Cardiac muscle cell (in vitro differentiated cells and primary cell): ENCODE data around the gene AQP9. TPM values are rescaled to one million over a fixed set of nuclear protein-coding genes. Genes with fewer than 3 reads are reported as not detected.

Source experiments
- DNase-seq, 2 donors: peaks; one replicate each; pipeline versions ENCODE4 v3.0.0 to v3.0.0-alpha.2; 2010 to 2017; ENCODE audit warnings: low read depth in 1 of 2, low spot score in 1 of 2
- H3K27ac ChIP-seq: fragments of 200-600 bp; sonication (generic); 2 replicates; pipeline ENCODE4 v1.5.1; 2016
- H3K27me3 ChIP-seq: fragments of 200-600 bp; sonication (generic); 2 replicates; pipeline ENCODE4 v1.6.0; 2016; ENCODE audit warnings: control low read depth
- H3K36me3 ChIP-seq: fragments of 200-600 bp; sonication (generic); 2 replicates; pipeline ENCODE4 v1.5.1; 2016; ENCODE audit warnings: control low read depth
- H3K4me1 ChIP-seq: fragments of 200-600 bp; sonication (generic); 2 replicates; pipeline ENCODE4 v1.8.1; 2017; ENCODE audit warnings: low read depth, mild to moderate bottlenecking, mixed run types
- H3K4me3 ChIP-seq: fragments of 200-600 bp; sonication (generic); 2 replicates; pipeline ENCODE4 v1.5.1; 2016; ENCODE audit warnings: mild to moderate bottlenecking
- H3K9me3 ChIP-seq: fragments of 200-600 bp; sonication (generic); 2 replicates; pipeline ENCODE4 v1.5.1; 2017; ENCODE audit warnings: low read depth, mild to moderate bottlenecking, control low read depth
- polyA plus RNA-seq: library from polyadenylated mRNA; unstranded; fragments of >200 nt; fragmentation: Nextera tagmentation; extraction: Ambion mirVana; gene quantifications from 2 replicates; pipeline ENCODE4 v1.2.1, GENCODE V29; 2016
- total RNA-seq: library from RNA; depleted of rRNA; stranded (reverse); fragments of >200 nt; gene quantifications from 2 replicates; pipeline ENCODE4 v1.2.3, GENCODE V29; 2016
- TF ChIP-seq, protein P1 (sequence below): IDR thresholded peaks from 2 replicates; pipeline ENCODE4 v1.5.1; 2012; ENCODE audit warnings: low read depth, mild to moderate bottlenecking, low read length

The AQP9 gene
- total and polyA plus RNA-seq, 2 experiments from 2014 or later = not detected

GRCh38 chr15:58146749-58147148 lies 8.6 kb downstream of the AQP9 start:
- TF ChIP-seq, protein P1, sequence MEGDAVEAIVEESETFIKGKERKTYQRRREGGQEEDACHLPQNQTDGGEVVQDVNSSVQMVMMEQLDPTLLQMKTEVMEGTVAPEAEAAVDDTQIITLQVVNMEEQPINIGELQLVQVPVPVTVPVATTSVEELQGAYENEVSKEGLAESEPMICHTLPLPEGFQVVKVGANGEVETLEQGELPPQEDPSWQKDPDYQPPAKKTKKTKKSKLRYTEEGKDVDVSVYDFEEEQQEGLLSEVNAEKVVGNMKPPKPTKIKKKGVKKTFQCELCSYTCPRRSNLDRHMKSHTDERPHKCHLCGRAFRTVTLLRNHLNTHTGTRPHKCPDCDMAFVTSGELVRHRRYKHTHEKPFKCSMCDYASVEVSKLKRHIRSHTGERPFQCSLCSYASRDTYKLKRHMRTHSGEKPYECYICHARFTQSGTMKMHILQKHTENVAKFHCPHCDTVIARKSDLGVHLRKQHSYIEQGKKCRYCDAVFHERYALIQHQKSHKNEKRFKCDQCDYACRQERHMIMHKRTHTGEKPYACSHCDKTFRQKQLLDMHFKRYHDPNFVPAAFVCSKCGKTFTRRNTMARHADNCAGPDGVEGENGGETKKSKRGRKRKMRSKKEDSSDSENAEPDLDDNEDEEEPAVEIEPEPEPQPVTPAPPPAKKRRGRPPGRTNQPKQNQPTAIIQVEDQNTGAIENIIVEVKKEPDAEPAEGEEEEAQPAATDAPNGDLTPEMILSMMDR = no peak
- no peak overlapping the region for H3K4me3 ChIP-seq
- H3K36me3 ChIP-seq = no peaks in the 10 kb centered on the region
- no peak overlapping the region for H3K27ac ChIP-seq
- no peaks in the 10 kb centered on the region for H3K4me1 ChIP-seq
- DNase-seq = peak in 1 of 2 donors; percentile 19
- H3K27me3 ChIP-seq = no peaks in the 10 kb centered on the region
- H3K9me3 ChIP-seq = no peaks in the 10 kb centered on the region

DNA sequence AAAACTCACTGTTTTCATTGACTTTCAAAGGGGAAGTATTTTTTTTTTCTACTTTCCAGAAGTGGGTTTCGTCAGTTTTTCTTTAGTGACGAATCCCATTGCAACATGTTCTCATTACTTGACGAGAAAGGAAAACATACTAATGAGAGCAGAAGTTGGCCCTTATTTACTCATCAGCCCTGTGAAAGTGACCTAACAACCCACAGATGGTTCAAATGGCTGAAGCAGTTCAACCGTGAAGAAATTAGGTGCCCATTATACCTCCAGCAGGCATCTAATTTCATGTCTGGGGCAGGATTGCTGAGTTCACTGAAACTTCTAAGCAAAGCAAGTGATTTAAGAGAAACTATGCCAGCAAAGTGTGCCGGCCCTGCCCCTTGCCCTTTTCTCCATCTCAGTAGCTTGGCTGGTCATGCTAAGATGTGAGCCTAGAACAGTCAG lies 9.0 kb downstream of the AQP9 start:
- Histone ChIP-seq H3K27me3 (no peaks in the 10 kb centered on the region), H3K36me3 (no peaks in the 10 kb centered on the region), H3K4me3 (no peak overlapping the region), H3K9me3 (no peaks in the 10 kb centered on the region), H3K27ac (no peak overlapping the region), H3K4me1 (no peaks in the 10 kb centered on the region)
- TF ChIP-seq, protein P1 = no peak
- no peak for DNase-seq

GRCh38 chr15:58148120-58148519 lies 9.9 kb downstream of the AQP9 start:
- TF ChIP-seq, protein P1 = no peak
- H3K4me3 ChIP-seq = no peak overlapping the region
- no peaks in the 10 kb centered on the region for H3K36me3 ChIP-seq
- DNase-seq = no peak
- no peaks in the 10 kb centered on the region for H3K27me3 ChIP-seq
- H3K4me1 ChIP-seq = no peaks in the 10 kb centered on the region
- H3K9me3 ChIP-seq = no peaks in the 10 kb centered on the region
- no peak overlapping the region for H3K27ac ChIP-seq

DNA sequence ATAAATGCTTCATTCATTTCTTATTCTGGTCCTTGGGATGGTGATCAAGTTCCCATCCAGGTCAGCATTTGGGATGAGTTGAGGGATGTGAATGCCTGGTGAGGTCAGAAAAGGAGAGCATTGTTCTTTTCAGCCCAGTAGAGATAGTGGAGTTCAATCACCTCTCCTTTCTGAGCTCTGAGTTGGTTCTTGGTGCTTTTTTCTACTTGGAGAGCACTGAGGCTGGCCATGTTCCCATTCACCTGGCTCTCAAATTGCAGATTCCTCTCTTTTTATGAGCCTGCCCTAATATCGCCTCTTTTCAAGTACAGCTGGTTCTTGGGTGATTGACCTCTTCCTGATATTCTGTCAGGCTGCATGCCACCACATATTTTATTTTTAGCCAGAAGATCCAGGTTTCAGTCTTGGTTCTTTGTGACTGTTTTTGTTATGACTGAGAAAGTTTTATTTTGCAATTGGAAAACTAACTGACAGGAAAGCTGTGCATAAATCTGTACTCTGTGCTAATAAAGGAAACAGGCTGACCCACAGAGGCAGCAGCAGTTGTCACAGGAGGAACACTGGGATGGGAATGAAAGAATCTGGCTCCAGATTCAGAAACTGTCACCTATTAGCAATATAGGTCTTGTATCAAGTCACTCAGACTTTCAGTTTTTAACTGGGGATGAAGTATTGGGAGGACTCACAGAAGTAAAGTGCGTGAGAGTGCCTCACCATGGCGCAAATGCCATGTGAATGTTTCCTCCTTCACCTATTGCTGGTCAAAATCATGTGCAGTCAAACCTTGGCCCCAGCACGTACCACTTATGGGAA lies 10.7 kb downstream of the AQP9 start:
- Histone ChIP-seq H3K36me3 (no peaks in the 10 kb centered on the region), H3K4me3 (no peak overlapping the region), H3K4me1 (no peaks in the 10 kb centered on the region), H3K27me3 (no peaks in the 10 kb centered on the region), H3K9me3 (no peaks in the 10 kb centered on the region), H3K27ac (no peak overlapping the region)
- TF ChIP-seq, protein P1 = no peak
- DNase-seq = no peak

GRCh38 chr15:58154769-58155168 lies 16.6 kb downstream of the AQP9 start:
- no peak overlapping the region for H3K4me3 ChIP-seq
- H3K4me1 ChIP-seq = no peaks in the 10 kb centered on the region
- TF ChIP-seq, protein P1 = no peak
- no peaks in the 10 kb centered on the region for H3K36me3 ChIP-seq
- DNase-seq = no peak
- no peaks in the 10 kb centered on the region for H3K27me3 ChIP-seq
- no peaks in the 10 kb centered on the region for H3K9me3 ChIP-seq
- no peak overlapping the region for H3K27ac ChIP-seq
